Prostate gland (tissue), 2 donors: ENCODE results near the gene PDCD10. TPM values are rescaled to one million over a fixed set of nuclear protein-coding genes. Genes with fewer than 3 reads are reported as not detected.

Experiments
- DNase-seq: peaks from one replicate; pipeline ENCODE4 v3.0.0-alpha.2; 2019; ENCODE audit warnings: low spot score
- H3K27ac ChIP-seq, 2 donors: fragments of 200-600 bp; sonication (generic); 2 replicates each; pipeline ENCODE4 v1.5.1; 2017 to 2019
- H3K27me3 ChIP-seq: fragments of 200-600 bp; sonication (generic); replicated peaks from 2 replicates; pipeline ENCODE4 v1.5.1; 2019; ENCODE audit not compliant: insufficient read depth
- H3K36me3 ChIP-seq, 2 donors: fragments of 200-600 bp; sonication (generic); 1 replicate in 1 of 2; 2 replicates in 1 of 2; pipeline versions ENCODE4 v1.5.1 to v1.8.1; 2017 to 2019
- H3K4me1 ChIP-seq: fragments of 200-600 bp; sonication (generic); replicated peaks from 2 replicates; pipeline ENCODE4 v1.5.1; 2019
- H3K4me3 ChIP-seq, 2 donors: fragments of 200-600 bp; sonication (generic); 2 replicates each; pipeline ENCODE4 v1.5.1; 2017 to 2019
- H3K9me3 ChIP-seq: fragments of 200-600 bp; sonication (generic); 2 replicates; pipeline ENCODE4 v1.5.1; 2017
- POLR2A ChIP-seq: fragments of 450-650 bp; IDR thresholded peaks from one replicate; pipeline ENCODE4 v1.6.1; 2016; ENCODE audit warnings: antibody characterized with exemption, mild to moderate bottlenecking
- POLR2AphosphoS5 ChIP-seq: sonication (generic); formaldehyde crosslinking; IDR thresholded peaks from one replicate; pipeline ENCODE4 v1.6.1; 2017; ENCODE audit warnings: antibody characterized with exemption
- WGBS: methylation state at CpG from one replicate; pipeline ENCODE4 v1.1.5; 2018; 5-methylcytosine and 5-hydroxymethylcytosine counted together
- intact Hi-C: fragments of 100-400 bp; cut with DNase I; formaldehyde crosslinking; loops from one replicate; pipeline ENCODE4 v1.14.2; 2022
- total RNA-seq, 2 donors: library from RNA; depleted of rRNA; stranded (reverse); fragments of >200 nt; gene quantifications; one replicate each; pipeline ENCODE4 v1.1.0, GENCODE V29; 2016
- TF ChIP-seq, protein P1 (sequence below), 4 experiments: fragments of 200-600 bp in 2 of 4; fragments of 450-650 bp in 2 of 4; sonication (generic) in 2 of 4; IDR thresholded peaks; 1 replicate in 3 of 4; 2 replicates in 1 of 4; pipeline ENCODE4 v1.5.1; 2016 to 2019; ENCODE audit warnings: antibody characterized with exemption in 4 of 4, mild to moderate bottlenecking in 2 of 4, moderate library complexity in 2 of 4

PDCD10 gene
- total RNA-seq, 2 donors from 2014 or later: 50.3 to 58.1 TPM

DNA sequence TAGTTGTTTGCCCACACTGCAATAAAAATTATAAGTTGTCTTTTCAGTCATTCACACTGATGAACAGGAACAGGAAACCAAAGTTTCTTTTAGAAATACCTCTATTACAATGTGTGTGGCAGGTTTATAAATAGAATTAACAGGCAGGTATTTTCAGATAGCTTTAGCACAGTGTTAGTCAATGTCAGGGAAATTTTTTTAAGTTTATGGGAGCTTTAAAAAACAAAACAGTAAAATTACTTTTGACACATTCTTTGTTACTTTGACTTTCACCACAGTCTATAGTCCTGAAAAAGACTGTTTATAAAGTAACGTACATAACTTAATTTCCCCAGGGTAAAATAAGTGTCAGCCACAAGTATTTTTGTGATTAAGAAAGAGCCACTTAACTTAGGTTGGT lies 38.9 kb upstream of the PDCD10 start:
- H3K9me3 ChIP-seq: no peaks in the 10 kb centered on the region
- DNase-seq: no peak
- 38% methylated on average over 1 of the region's 1 CpG for WGBS
- no peak overlapping the region for H3K27ac ChIP-seq
- no peaks in the 10 kb centered on the region for H3K36me3 ChIP-seq
- H3K4me3 ChIP-seq: no peak overlapping the region
- no peaks in the 10 kb centered on the region for H3K4me1 ChIP-seq
- TF ChIP-seq POLR2AphosphoS5 (no peak), POLR2A (no peak)
- TF ChIP-seq, protein P1, sequence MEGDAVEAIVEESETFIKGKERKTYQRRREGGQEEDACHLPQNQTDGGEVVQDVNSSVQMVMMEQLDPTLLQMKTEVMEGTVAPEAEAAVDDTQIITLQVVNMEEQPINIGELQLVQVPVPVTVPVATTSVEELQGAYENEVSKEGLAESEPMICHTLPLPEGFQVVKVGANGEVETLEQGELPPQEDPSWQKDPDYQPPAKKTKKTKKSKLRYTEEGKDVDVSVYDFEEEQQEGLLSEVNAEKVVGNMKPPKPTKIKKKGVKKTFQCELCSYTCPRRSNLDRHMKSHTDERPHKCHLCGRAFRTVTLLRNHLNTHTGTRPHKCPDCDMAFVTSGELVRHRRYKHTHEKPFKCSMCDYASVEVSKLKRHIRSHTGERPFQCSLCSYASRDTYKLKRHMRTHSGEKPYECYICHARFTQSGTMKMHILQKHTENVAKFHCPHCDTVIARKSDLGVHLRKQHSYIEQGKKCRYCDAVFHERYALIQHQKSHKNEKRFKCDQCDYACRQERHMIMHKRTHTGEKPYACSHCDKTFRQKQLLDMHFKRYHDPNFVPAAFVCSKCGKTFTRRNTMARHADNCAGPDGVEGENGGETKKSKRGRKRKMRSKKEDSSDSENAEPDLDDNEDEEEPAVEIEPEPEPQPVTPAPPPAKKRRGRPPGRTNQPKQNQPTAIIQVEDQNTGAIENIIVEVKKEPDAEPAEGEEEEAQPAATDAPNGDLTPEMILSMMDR (IDR thresholded peaks at IDR 0.05): no peak
- intact Hi-C loops: no loop called here
- no peaks in the 10 kb centered on the region for H3K27me3 ChIP-seq

DNA sequence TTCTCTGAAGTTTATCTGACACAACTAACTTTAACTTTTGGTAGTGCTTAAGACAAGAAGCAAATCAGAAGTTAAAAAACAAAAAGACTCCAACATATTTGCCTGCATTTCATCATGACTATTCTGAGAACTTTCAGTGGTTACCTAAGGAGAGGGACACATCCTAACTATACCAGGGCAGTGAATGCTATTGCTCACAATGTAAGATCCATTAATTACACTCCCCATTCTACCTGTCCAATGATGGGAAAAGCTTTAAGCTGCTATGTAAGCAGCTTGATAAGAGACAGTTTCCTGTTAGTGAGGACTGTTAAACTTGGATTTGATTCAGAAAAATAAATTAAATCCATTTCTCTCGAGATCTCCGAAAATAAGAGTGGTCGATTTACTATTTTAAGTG lies 38.3 kb upstream of the PDCD10 start:
- H3K4me3 ChIP-seq: no peak overlapping the region
- WGBS: 24% methylated on average over 3 of the region's 3 CpGs
- no peak for TF ChIP-seq POLR2AphosphoS5
- TF ChIP-seq, protein P1 (IDR thresholded peaks at IDR 0.05): no peak
- TF ChIP-seq POLR2A: no peak
- H3K9me3 ChIP-seq: no peaks in the 10 kb centered on the region
- no peaks in the 10 kb centered on the region for H3K27me3 ChIP-seq
- H3K27ac ChIP-seq: no peak overlapping the region
- no peaks in the 10 kb centered on the region for H3K36me3 ChIP-seq
- intact Hi-C loops: no loop called here
- H3K4me1 ChIP-seq: no peaks in the 10 kb centered on the region
- no peak for DNase-seq

DNA sequence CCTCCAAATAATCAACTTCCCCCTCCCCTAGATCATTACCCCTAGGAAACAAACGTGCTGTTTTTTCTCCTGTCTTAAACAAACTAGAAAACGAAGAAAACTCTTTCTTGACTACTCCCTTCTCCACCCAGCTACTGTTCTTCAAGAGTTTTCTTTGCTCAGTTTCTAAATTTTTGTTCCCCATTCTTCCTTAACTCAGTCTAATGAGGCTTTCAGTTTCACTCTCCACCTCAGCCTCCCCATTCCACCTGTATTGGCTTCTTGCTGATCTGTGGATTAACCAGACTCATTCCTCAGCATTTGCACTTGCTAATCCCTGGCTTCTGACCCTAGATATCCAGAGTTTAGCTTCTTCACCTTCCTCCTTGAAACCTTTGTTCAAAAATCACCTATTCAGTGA lies 27.6 kb upstream of the PDCD10 start:
- intact Hi-C loops: no loop called here
- Histone ChIP-seq H3K4me3 (no peak overlapping the region), H3K36me3 (no peaks in the 10 kb centered on the region), H3K9me3 (no peaks in the 10 kb centered on the region), H3K27me3 (no peaks in the 10 kb centered on the region), H3K4me1 (no peaks in the 10 kb centered on the region), H3K27ac (no peak overlapping the region)
- WGBS: 58% methylated on average over 2 of the region's 2 CpGs
- no peak for DNase-seq
- TF ChIP-seq, protein P1 (IDR thresholded peaks at IDR 0.05): no peak
- TF ChIP-seq POLR2AphosphoS5: no peak
- TF ChIP-seq POLR2A: no peak

DNA sequence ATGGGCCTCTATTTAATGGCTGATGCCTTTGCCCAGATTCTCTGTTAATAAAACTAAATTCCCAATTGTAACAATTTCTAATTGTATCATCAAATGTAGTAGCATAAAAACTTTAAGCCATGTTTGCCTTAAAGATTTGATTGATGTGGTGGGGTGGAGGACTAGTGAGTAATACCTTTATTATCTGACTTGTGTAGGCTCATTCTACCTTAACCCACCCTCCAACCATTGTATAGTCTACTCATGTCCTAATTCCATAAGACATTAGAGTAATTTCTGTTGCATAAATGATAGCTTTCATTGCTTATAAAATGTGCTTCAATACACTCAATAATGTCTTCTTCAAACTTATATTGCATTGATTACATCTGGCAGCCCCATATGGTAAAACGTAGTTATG lies 26.6 kb upstream of the PDCD10 start:
- DNase-seq: no peak
- H3K9me3 ChIP-seq: no peaks in the 10 kb centered on the region
- no peak overlapping the region for H3K4me3 ChIP-seq
- intact Hi-C loops: no loop called here
- no peaks in the 10 kb centered on the region for H3K36me3 ChIP-seq
- H3K4me1 ChIP-seq: no peaks in the 10 kb centered on the region
- 61% methylated on average over 1 of the region's 1 CpG for WGBS
- TF ChIP-seq POLR2AphosphoS5 (no peak), POLR2A (no peak)
- TF ChIP-seq, protein P1 (IDR thresholded peaks at IDR 0.05): no peak
- no peak overlapping the region for H3K27ac ChIP-seq
- H3K27me3 ChIP-seq: no peaks in the 10 kb centered on the region

DNA sequence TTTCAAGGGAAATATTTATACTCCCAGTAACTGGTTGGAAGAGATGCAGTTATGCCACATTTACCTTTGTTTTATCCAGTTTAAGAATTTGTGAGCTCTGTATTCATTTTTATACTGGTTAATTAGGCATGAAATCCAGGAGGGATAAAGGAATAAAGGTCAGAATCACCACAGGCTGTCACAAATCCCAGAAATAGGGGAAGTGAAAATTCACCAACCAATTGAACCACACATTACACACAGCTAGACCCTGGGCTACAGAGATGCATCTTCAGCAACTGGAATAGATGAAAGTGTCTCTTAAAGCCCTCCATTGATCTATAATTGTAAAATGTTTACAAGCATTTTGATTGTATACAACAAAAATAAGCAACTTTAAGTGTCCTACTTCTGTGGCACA lies 19.4 kb upstream of the PDCD10 start:
- Histone ChIP-seq H3K4me1 (no peaks in the 10 kb centered on the region), H3K27me3 (no peaks in the 10 kb centered on the region), H3K36me3 (no peaks in the 10 kb centered on the region), H3K9me3 (no peaks in the 10 kb centered on the region), H3K27ac (no peak overlapping the region), H3K4me3 (no peak overlapping the region)
- intact Hi-C loops: no loop called here
- no peak for DNase-seq
- TF ChIP-seq, protein P1 (IDR thresholded peaks at IDR 0.05): no peak
- TF ChIP-seq POLR2A (no peak), POLR2AphosphoS5 (no peak)
